ENCODE measurements around the gene MYRF.

Gene MYRF

DNA sequence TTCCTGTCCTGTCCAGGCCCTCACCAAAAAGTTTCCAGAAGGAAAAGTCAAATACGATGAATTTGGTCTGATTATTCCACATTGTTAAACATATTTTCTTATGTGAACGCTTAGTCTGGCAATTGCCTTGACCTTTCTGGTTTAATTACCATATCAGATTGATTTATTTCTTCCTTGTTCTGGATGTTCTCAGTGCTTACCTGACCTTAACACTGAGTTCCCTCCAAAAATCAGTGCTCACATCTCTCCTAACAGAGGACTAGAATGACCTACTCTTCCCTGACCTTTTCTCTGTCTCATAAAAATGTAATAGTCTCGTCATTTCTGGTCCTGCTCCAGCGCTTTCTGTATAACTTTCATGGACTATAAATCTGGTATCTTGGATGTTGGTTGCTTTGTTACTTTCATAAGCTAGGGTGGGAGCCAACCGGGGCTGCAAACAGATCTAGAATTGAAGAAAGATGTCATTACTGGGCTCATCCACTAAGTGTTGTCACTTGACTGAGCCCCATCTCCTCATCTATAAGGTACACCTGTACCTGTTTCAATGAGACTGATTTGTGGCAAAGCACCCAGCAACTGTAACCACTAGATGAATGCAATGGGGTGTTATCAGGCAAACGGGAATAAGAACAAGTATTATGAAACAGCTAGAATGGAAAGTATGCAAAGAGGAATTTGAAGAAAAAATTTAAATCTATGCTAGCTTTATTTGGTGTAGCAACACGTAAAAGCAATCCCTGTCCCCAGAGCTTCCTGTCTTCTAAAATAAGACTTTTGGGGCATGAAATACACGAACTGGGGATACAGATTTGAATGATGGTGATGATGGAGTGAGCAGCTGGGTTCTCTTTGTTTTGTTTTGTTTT is 78.0 kb downstream of the MYRF start:
- TF ChIP-seq CREB1 (IDR thresholded peaks at IDR 0.05; ENCODE audit: low read depth) (no peak), CEBPB (IDR thresholded peaks at IDR 0.05) (no peak), ZBTB7A (IDR thresholded peaks at IDR 0.05; ENCODE audit: low read depth) (no peak), EGR1 (IDR thresholded peaks at IDR 0.05) (no peak), YY1 (IDR thresholded peaks at IDR 0.05; ENCODE audit: low read depth) (no peak), NFIC (IDR thresholded peaks at IDR 0.05) (no peak), FOXM1 (IDR thresholded peaks at IDR 0.05; ENCODE audit: borderline replicate concordance, low read depth) (no peak), RAD21 (IDR thresholded peaks at IDR 0.05; ENCODE audit: low read depth) (no peak)
- TF ChIP-seq, protein P1, sequence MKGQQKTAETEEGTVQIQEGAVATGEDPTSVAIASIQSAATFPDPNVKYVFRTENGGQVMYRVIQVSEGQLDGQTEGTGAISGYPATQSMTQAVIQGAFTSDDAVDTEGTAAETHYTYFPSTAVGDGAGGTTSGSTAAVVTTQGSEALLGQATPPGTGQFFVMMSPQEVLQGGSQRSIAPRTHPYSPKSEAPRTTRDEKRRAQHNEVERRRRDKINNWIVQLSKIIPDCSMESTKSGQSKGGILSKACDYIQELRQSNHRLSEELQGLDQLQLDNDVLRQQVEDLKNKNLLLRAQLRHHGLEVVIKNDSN (IDR thresholded peaks at IDR 0.05): no peak

DNA sequence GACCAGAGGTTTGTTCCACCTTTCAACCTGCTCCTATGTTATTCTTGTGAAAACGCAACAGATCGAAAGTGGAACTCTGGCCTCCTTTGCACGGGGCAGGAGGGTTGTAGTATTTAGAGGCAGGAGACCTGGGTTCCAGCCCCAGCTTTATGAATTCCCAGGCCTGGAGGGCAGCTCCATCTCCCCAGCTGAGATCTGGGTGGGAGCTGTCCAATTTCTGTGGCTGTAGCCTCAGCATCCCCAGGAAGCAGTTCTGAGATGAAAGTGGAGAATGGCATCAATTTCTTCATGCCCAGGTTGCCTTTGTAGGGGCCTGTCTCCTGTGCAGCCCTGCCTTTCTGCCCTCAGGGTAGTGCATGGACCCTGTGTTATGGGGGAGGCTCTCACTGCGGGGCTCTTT is 79.8 kb downstream of the MYRF start:
- no peak for TF ChIP-seq TAF1 (IDR thresholded peaks at IDR 0.05; ENCODE audit: low read depth)
- TF ChIP-seq, protein P2, sequence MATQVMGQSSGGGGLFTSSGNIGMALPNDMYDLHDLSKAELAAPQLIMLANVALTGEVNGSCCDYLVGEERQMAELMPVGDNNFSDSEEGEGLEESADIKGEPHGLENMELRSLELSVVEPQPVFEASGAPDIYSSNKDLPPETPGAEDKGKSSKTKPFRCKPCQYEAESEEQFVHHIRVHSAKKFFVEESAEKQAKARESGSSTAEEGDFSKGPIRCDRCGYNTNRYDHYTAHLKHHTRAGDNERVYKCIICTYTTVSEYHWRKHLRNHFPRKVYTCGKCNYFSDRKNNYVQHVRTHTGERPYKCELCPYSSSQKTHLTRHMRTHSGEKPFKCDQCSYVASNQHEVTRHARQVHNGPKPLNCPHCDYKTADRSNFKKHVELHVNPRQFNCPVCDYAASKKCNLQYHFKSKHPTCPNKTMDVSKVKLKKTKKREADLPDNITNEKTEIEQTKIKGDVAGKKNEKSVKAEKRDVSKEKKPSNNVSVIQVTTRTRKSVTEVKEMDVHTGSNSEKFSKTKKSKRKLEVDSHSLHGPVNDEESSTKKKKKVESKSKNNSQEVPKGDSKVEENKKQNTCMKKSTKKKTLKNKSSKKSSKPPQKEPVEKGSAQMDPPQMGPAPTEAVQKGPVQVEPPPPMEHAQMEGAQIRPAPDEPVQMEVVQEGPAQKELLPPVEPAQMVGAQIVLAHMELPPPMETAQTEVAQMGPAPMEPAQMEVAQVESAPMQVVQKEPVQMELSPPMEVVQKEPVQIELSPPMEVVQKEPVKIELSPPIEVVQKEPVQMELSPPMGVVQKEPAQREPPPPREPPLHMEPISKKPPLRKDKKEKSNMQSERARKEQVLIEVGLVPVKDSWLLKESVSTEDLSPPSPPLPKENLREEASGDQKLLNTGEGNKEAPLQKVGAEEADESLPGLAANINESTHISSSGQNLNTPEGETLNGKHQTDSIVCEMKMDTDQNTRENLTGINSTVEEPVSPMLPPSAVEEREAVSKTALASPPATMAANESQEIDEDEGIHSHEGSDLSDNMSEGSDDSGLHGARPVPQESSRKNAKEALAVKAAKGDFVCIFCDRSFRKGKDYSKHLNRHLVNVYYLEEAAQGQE (IDR thresholded peaks at IDR 0.05; ENCODE audit: low read depth): peak; percentile 48; the same call in 1 of the 2 replicates

DNA sequence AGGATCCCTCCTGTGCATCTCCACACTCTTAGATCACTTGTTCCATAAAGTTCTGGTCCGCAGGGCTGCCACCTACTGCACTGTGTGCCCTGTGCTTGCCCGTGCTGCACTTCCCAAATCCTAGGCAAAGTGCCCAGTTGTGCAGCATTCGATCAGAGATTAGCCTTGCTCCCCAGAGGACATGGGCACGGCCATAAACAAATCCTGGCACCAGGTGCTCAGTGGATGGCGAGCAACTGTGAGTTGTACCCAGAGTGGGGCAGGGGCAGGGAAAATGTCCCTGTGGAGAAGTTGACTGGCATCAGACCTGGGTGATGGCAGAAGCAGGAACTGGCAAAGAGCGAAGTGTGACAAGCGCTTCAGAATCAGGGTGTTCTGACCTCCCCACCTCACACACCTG is 80.3 kb downstream of the MYRF start:
- TF ChIP-seq RAD21 (IDR thresholded peaks at IDR 0.05; ENCODE audit: low read depth) (no peak), TAF1 (IDR thresholded peaks at IDR 0.05; ENCODE audit: low read depth) (no peak), EGR1 (IDR thresholded peaks at IDR 0.05) (no peak), CREB1 (IDR thresholded peaks at IDR 0.05; ENCODE audit: low read depth) (no peak), ZBTB7A (IDR thresholded peaks at IDR 0.05; ENCODE audit: low read depth) (no peak), CEBPB (IDR thresholded peaks at IDR 0.05) (no peak), TCF12 (IDR thresholded peaks at IDR 0.05; ENCODE audit: low read depth) (no peak), TEAD4 (IDR thresholded peaks at IDR 0.05) (no peak), NFIC (IDR thresholded peaks at IDR 0.05) (no peak), EP300 (IDR thresholded peaks at IDR 0.05; ENCODE audit: borderline replicate concordance) (no peak), YY1 (IDR thresholded peaks at IDR 0.05; ENCODE audit: low read depth) (no peak), FOXM1 (IDR thresholded peaks at IDR 0.05; ENCODE audit: borderline replicate concordance, low read depth) (no peak)
- TF ChIP-seq, protein P3, sequence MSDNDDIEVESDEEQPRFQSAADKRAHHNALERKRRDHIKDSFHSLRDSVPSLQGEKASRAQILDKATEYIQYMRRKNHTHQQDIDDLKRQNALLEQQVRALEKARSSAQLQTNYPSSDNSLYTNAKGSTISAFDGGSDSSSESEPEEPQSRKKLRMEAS (IDR thresholded peaks at IDR 0.05): no peak
- TF ChIP-seq, protein P2 (IDR thresholded peaks at IDR 0.05; ENCODE audit: low read depth): no peak
- TF ChIP-seq, protein P1 (IDR thresholded peaks at IDR 0.05): no peak

DNA sequence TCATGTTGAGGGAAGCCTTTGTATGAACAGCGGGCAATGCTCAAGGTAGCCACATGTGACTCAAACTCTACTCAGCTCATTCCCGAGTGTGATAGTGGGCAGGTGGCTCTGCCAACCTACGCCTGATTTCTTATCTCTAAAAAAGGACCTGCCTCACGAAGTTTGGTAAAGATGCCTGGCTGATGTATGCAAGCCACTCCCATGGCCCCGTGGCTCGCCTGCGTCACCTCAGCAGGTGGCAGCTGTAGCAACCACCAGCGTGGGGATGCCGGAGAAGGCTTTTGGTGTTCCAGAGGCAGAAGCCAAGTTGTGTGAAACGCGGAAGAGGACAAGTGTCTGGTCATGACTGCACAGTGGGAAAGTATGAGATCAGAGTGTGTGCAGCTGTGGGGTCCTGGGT is 81.0 kb downstream of the MYRF start:
- no peak for TF ChIP-seq EP300 (IDR thresholded peaks at IDR 0.05; ENCODE audit: borderline replicate concordance)
- TF ChIP-seq CEBPB (IDR thresholded peaks at IDR 0.05): no peak
- no peak for TF ChIP-seq TCF12 (IDR thresholded peaks at IDR 0.05; ENCODE audit: low read depth)
- TF ChIP-seq TAF1 (IDR thresholded peaks at IDR 0.05; ENCODE audit: low read depth): no peak
- TF ChIP-seq CREB1 (IDR thresholded peaks at IDR 0.05; ENCODE audit: low read depth): no peak
- no peak for TF ChIP-seq NFIC (IDR thresholded peaks at IDR 0.05)
- TF ChIP-seq, protein P3 (IDR thresholded peaks at IDR 0.05): no peak
- no peak for TF ChIP-seq YY1 (IDR thresholded peaks at IDR 0.05; ENCODE audit: low read depth)

DNA sequence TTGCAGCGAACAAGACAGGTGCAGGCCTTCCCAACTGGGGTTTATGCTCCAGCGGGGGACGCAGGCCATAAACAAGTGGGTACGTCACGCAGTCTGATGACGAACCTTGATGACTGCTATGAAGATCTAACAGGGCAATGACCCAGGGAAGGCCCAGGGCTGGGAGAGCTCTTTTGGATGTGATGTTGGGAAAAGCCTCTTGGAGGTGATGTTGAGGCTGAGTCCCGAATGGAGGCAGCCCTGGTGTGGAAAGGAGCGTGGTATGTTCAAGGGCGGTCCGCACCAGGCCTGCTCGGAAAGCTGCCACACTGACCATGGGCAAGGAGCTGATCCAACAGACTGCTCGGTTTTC is 81.5 kb downstream of the MYRF start:
- TF ChIP-seq CREB1 (IDR thresholded peaks at IDR 0.05; ENCODE audit: low read depth) (no peak), TEAD4 (IDR thresholded peaks at IDR 0.05) (no peak)

DNA sequence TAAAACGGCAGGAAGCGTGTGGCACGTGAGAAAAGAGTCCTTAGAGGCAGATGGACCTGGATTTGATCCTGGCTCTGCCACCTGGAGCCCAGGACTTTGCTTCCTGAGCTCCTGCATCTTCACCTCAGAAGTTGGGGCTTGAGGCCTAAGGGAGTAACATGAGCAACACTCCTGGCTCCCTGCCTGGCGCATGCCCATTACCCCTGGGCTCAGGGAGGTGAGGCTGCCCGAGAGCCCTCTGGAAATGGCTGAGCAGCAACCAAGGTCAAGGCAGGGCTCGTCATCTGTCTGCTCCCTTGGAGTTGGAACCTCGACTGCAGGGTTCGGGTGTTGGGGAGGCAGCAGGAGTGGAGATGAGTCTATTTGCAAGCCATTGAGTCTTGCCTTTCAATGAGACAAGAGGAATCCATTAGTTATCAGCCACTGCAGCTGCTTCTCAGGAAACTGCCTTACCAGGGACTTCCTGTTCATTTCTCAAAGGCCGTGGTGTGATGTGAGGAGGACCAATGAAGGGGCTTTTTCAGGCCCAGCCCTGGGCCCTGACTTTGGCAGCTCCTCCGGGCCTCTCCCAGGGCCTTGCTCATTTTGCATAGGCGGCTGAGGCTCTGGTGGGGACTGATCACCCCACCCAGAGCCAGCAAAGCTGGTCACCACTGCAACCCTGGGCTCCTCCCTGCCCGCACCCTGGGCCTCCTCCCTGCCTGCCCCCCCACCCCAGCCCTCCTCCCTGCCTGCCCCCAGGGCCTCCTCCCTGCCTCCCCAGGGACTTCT is 82.0 kb downstream of the MYRF start:
- no peak for TF ChIP-seq TAF1 (IDR thresholded peaks at IDR 0.05; ENCODE audit: low read depth)
- no peak for TF ChIP-seq CEBPB (IDR thresholded peaks at IDR 0.05)
- no peak for TF ChIP-seq TEAD4 (IDR thresholded peaks at IDR 0.05)
- no peak for TF ChIP-seq ZBTB7A (IDR thresholded peaks at IDR 0.05; ENCODE audit: low read depth)
- TF ChIP-seq, protein P1 (IDR thresholded peaks at IDR 0.05): no peak
- TF ChIP-seq YY1 (IDR thresholded peaks at IDR 0.05; ENCODE audit: low read depth): no peak
- no peak for TF ChIP-seq TCF12 (IDR thresholded peaks at IDR 0.05; ENCODE audit: low read depth)
- TF ChIP-seq, protein P3 (IDR thresholded peaks at IDR 0.05): no peak
- TF ChIP-seq CREB1 (IDR thresholded peaks at IDR 0.05; ENCODE audit: low read depth): no peak
- TF ChIP-seq EGR1 (IDR thresholded peaks at IDR 0.05): no peak
- TF ChIP-seq NFIC (IDR thresholded peaks at IDR 0.05): no peak
- no peak for TF ChIP-seq RAD21 (IDR thresholded peaks at IDR 0.05; ENCODE audit: low read depth)
- TF ChIP-seq EP300 (IDR thresholded peaks at IDR 0.05; ENCODE audit: borderline replicate concordance): no peak
- TF ChIP-seq FOXM1 (IDR thresholded peaks at IDR 0.05; ENCODE audit: borderline replicate concordance, low read depth): no peak
- TF ChIP-seq, protein P2 (IDR thresholded peaks at IDR 0.05; ENCODE audit: low read depth): no peak
